Stimulated activated CD4-positive, alpha-beta T cell treated with anti-CD3 and anti-CD28 coated beads, Interleukin-12 subunit alpha, Interleukin-12 subunit beta, amount 100 ng/mL, for 24 hours (primary cell): ENCODE data around the gene HMG20A.
A peak's percentile ranks its signal among the peaks of the same experiment; 100 is the strongest.

Experiments used
- DNase-seq, 2 experiments: peaks; one replicate each; pipeline ENCODE4 v3.0.0-alpha.2; 2020; ENCODE audit warnings: low read depth in 2 of 2

The HMG20A gene

GRCh38 chr15:77476995-77477394 is 56.3 kb downstream of the HMG20A start:
- DNase-seq, result no peak

GRCh38 chr15:77478051-77478450 is 57.4 kb downstream of the HMG20A start:
- DNase-seq, result no peak

GRCh38 chr15:77479015-77479414 is 58.3 kb downstream of the HMG20A start:
- no peak for DNase-seq

- DNase-seq, result no peak
Observed at GRCh38 chr15:77480859-77481633, 60.4 kb downstream of the HMG20A start.

GRCh38 chr15:77481670-77482069 is 61.0 kb downstream of the HMG20A start:
- DNase-seq, result no peak

- DNase-seq, result no peak
Observed at GRCh38 chr15:77482570-77482969, 61.9 kb downstream of the HMG20A start.

- no peak for DNase-seq
Observed at GRCh38 chr15:77483425-77484140, 62.9 kb downstream of the HMG20A start.

GRCh38 chr15:77484994-77485393 is 64.3 kb downstream of the HMG20A start:
- DNase-seq, result no peak

- no peak for DNase-seq
Observed at GRCh38 chr15:77486542-77487468, 66.1 kb downstream of the HMG20A start.

- DNase-seq, result no peak
Observed at GRCh38 chr15:77487469-77487842, 66.8 kb downstream of the HMG20A start.

- DNase-seq, result no peak
Observed at GRCh38 chr15:77487888-77488287, 67.2 kb downstream of the HMG20A start.

- no peak for DNase-seq
Observed at GRCh38 chr15:77489647-77490046, 69.0 kb downstream of the HMG20A start.

- DNase-seq, result no peak
Observed at GRCh38 chr15:77493324-77493907, 72.7 kb downstream of the HMG20A start.

GRCh38 chr15:77494073-77494867 is 73.6 kb downstream of the HMG20A start:
- DNase-seq, result no peak

GRCh38 chr15:77494964-77495363 is 74.3 kb downstream of the HMG20A start:
- no peak for DNase-seq

GRCh38 chr15:77495838-77496596 is 75.3 kb downstream of the HMG20A start:
- DNase-seq, result no peak

GRCh38 chr15:77496715-77497109 is 76.0 kb downstream of the HMG20A start:
- DNase-seq, result peak; percentile 52 to 65

- DNase-seq, result no peak
Observed at GRCh38 chr15:77497110-77497737, 76.5 kb downstream of the HMG20A start.

- DNase-seq, result no peak
Observed at GRCh38 chr15:77497942-77498361, 77.3 kb downstream of the HMG20A start.
